DMS53 (cell line): ENCODE measurements around the gene FIS1.
"Not testable (repeated sequence)": the region's sequence is repeated elsewhere in the genome, so short reads cannot be mapped to it uniquely, and the experiment has no call there.

Experiments used
- DNase-seq: peaks from one replicate; lab custom pipeline; 2025; lab: John Stamatoyannopoulos, UW

FIS1 gene

GRCh38 chr7:101255796-101256195 is 10.9 kb upstream of the FIS1 start:
- no peak for DNase-seq

DNA sequence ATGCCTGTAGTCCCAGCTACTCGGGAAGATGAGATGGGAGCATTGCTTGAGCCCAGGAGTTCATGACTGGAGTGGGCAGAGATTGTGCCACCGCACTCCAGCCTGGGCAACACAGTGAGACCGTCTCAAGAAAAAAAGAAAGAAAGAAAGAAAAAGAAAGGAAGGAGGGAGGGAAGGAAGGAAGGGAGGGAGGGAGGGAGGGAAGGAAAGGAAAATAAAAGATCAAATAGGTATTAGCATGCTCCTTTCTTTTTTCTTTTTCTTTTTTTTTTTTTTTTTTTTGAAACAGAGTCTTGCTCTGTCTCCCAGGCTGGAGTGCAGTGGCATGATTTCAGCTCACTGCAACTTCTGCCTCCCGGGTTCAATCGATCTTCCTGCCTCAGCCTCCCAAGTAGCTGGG is 8.3 kb upstream of the FIS1 start:
- DNase-seq: not testable (repeated sequence)

- DNase-seq: peak; percentile 100
Observed at GRCh38 chr7:101251871-101252659, 7.2 kb upstream of the FIS1 start.

GRCh38 chr7:101250324-101250723 is 5.4 kb upstream of the FIS1 start:
- DNase-seq: no peak

- no peak for DNase-seq
Observed at GRCh38 chr7:101248276-101248675, 3.4 kb upstream of the FIS1 start.

GRCh38 chr7:101245147-101245668 is 327 bp upstream of the FIS1 start:
- DNase-seq: no peak

DNA sequence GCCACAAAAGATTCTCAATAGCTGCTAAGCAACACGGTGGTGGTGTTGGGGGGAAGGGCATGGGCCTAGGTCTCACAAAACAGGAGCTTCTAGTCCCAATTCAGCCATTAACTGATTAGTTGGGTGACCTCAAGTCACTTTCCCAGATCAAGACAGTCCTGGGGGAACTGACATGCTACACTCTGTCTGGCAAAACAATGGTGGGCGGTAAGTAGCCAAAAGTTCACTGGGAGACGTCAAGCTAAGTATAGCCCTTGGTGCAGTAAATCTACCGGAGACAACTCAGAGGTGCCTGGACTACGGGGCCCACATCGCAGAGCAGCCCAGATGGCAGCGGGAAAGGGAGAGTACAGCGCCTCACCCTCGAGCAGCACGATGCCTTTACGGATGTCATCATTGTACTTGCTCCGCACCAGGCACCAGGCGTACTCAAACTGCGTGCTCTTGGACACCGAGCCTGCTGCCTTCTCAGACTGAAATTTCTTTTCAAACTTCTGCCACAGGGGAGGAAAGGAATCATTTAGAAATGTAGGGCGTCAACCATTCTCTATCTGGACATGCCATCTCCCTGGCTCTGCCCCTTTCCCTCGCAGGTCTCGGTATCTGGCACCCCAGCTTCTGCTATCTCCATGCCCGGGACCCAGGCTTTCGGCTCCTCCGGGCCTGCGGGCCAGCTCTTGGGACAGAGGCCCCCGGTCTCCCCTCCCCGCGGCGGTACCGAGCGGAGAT is 1.1 kb downstream of the FIS1 start:
- peak; percentile 63 for DNase-seq

DNA sequence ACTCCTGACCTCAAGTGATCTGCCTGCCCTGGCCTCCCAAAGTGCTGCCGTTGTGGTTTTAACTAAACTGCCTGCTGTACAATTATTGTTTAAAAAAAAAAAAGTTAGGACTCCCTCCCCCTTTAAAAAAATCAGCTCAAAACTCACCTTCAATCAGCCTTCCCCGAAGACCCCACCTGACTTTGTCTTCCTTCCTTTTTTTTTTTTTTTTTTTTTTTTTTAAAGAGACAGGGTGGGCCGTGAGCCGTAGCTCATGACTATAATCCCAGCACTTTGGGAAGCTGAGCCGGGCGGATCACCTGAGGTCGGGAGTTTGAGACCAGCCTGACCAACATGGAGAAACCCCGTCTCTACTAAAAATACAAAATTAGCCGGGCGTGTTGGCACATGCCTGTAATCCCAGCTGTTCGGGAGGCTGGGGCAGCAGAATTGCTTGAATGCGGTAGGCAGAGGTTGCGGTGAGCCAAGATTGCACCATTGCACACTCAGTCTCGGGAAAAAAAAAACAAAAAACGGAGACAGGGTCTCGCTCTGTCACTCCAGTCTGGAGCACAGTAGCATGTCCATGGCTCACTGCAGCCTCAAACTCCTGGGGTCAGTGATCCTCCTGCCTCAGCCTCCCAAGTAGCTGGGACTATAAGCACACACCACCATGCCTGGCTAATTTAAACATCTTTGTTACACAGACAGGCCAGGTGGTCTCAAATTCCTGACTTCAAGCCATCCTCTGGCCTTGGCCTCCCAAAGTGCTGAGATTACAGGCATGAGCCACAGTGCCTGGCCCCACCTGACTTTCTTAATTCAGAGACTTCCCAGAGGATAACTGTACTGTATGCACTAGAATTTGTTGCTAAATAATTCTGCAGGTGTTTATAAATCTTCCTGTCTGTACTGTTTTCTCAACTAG is 3.2 kb downstream of the FIS1 start:
- no peak for DNase-seq

DNA sequence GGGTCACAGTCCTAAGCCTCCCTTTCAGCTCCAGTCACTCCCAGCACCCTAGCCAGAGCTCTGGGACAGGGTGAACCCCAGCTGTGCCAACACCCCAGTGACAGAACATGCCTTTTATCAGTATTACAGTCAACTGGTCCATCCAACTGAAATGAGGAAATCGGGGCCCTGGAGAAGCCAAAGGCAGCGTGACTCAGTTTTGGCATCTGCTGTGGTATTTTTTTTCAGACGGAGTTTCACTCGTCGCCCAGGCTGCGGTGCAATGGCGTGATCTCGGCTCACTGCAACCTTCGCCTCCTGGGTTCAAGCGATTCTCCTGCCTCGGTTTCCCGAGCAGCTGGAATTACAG is 3.9 kb downstream of the FIS1 start:
- no peak for DNase-seq

GRCh38 chr7:101240226-101241014 is 4.5 kb downstream of the FIS1 start:
- DNase-seq: no peak

- no peak for DNase-seq
Observed at GRCh38 chr7:101239951-101240220, 5.0 kb downstream of the FIS1 start.

DNA sequence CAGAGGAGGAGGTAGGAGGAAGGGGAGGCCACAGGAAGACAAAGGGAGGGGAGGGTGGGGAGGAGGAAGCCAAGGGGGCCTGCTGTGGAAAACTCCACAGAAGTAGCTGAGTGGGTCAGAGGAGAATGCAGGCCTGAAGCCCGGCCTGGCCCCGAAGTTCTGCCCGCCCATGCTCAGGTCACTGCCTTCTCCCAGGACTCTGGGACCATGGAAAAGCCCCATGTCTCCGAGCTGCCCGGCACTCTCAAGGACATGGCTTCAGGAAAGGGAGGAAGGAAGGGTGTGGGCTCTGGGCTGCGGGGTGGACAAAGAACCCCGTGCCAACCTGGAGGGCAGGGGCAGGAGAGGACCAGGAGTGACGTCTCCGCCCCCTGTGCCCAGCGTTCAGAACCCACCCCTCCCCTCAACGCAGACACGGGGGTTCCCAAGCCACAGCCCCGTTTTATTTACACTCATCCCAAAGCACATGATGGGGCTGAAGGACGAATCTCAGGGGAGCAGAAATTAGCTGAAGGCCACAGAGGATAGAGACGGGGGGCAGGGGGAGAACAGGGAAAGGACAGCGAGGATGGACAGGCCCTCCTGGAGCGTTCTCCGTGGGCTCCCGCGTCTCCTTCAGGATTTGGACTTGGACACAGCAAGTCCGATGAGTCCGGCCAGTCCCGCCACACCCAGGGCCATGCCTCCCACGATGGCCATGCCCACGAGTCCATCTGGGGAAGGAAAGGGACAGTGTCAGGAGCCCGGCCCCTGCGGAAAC is 5.5 kb downstream of the FIS1 start:
- DNase-seq: no peak

DNA sequence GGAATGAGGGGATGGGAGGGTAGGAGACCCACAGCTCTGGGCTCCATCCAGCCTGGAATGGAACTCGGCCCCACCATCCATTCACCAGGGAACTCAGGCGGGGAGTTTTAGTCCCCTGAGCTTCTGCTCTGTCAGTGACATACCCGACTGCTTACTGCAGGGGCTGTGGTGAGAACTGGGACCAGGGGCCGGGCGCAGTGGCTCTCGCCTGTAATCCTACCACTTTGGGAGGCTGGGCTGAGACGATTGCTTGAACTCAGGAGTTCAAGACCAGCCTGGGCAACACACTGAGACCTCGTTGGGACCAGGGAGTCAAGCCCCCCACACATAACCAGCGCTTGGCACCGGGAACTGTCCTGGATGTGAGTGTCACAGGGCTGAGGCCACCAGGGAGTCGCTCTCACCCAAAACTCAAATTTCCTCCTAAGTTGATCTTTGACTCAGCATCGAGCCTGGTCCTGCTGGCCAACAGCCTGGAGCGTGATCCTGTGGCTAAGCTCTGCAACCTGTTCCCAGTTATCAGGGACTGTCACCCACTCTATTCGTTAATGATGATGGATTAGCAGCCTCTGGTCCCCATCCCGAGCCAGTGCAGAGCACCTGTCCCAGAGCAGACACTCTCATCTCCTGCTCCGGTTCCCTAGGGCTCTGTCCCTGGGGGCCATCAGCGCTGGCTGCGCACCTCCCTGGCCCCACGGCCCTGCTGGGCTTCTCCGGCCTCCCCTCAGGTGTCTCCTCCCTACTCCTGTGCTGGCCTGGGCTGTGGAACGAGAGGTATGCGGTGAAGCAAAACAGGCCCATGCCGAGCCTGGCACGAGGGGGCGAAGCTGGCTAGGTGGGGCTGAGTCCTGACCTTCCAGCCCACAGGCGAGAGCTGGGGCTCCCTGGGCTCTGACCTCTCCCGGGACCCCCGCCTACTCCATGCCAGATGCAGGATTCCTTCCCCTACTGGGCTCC is 6.4 kb downstream of the FIS1 start:
- DNase-seq: no peak

GRCh38 chr7:101237206-101238067 is 7.4 kb downstream of the FIS1 start, which contains the start of gene CLDN15:
Gene CLDN15 (minus strand): TSS chr7:101237802. CDS start chr7:101237581, 221 bp downstream.
- no peak for DNase-seq

GRCh38 chr7:101236292-101236835 is 8.5 kb downstream of the FIS1 start:
- no peak for DNase-seq

- no peak for DNase-seq
Observed at GRCh38 chr7:101235522-101235921, 9.4 kb downstream of the FIS1 start.

DNA sequence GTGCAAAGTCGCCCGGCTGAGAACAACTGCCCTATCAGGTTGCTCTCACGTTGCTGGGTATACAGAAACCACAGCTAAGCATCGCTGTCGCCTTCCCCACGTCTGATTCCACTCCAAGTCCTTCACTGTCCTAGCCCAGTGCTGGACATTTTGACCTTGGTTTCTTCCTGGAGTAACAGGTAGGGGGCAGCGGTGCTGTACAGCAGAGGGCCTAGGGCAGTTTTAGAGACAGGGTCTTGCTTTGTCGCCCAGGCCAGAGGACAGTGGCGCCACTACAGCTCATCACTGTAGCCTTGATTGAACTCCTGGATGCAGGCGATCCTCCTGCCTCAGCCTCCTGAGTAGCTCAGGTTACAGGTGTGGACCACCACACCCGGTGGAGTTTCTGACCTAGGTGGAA is 9.8 kb downstream of the FIS1 start:
- DNase-seq: peak; percentile 53

DNA sequence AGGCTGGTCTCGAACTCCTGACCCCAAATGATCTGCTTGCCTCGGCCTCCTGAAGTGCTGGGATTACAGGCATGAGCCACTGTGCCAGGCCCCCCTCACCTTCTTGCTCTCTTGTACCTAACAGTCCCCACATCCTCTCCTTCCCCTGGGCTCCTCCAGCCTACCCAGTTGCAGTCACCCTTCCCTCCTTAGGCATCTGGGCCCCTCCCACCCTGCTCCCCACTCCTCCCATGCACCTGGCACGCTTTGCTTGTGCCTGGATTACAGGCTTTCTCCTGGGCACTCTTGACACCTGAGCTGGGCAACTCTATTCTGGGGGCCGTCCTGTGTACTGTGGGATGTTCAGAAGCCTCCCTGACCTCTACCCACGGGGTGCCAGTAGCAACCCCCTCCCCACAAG is 10.2 kb downstream of the FIS1 start:
- DNase-seq: peak; percentile 43
